Lung (tissue), 12 donors: ENCODE measurements around the gene TAOK1. TPM values are rescaled to one million over a fixed set of nuclear protein-coding genes. Genes with fewer than 3 reads are reported as not detected.

Source experiments
- ATAC-seq: fragments of 200-7000 bp; cut with Tn5 transposase; one replicate; pipeline ENCODE4 v1.9.1; 2020; ENCODE audit warnings: moderate number of reproducible peaks; ENCODE audit not compliant: insufficient read depth, low FRiP score
- DNase-seq, 3 donors: peaks; one replicate each; pipeline ENCODE4 v3.0.0-alpha.2; 2013 to 2017
- H3K27ac ChIP-seq, 2 donors: one replicate each; pipeline ENCODE4 v1.5.1; 2013; ENCODE audit warnings: mild to moderate bottlenecking in 2 of 2, moderate library complexity in 2 of 2, control low read depth in 1 of 2, inconsistent platforms in 1 of 2, low read depth in 1 of 2, low read length in 1 of 2
- H3K27me3 ChIP-seq, 3 donors: one replicate each; pipeline ENCODE4 v1.5.1; 2013; ENCODE audit warnings: low read length in 2 of 3; ENCODE audit not compliant: control insufficient read depth in 3 of 3, insufficient read depth in 3 of 3
- H3K36me3 ChIP-seq, 4 donors: one replicate each; pipeline ENCODE4 v1.5.1; 2013; ENCODE audit warnings: low read length in 4 of 4, mild to moderate bottlenecking in 1 of 4, moderate library complexity in 1 of 4; ENCODE audit not compliant: control insufficient read depth in 4 of 4, insufficient read depth in 4 of 4
- H3K4me1 ChIP-seq, 5 donors: one replicate each; pipeline ENCODE4 v1.5.1; 2013; ENCODE audit warnings: low read length in 5 of 5, mild to moderate bottlenecking in 2 of 5, moderate library complexity in 1 of 5; ENCODE audit not compliant: control insufficient read depth in 5 of 5, insufficient read depth in 5 of 5
- H3K4me3 ChIP-seq: one replicate; pipeline ENCODE4 v1.5.1; 2013; ENCODE audit warnings: mild to moderate bottlenecking, control low read depth, moderate library complexity
- H3K9ac ChIP-seq, 2 donors: one replicate each; pipeline ENCODE4 v1.5.1; 2013; ENCODE audit warnings: low read length in 2 of 2, control low read depth in 1 of 2; ENCODE audit not compliant: insufficient read depth in 1 of 2
- H3K9me3 ChIP-seq, 4 donors: one replicate each; pipeline ENCODE4 v1.5.1; 2013; ENCODE audit warnings: low read length in 3 of 4, mild to moderate bottlenecking in 1 of 4, moderate library complexity in 1 of 4; ENCODE audit not compliant: control insufficient read depth in 4 of 4, insufficient read depth in 3 of 4
- WGBS, 2 donors: extraction: QIAGEN DNeasy Blood & Tissue Kit; methylation state at CpG; one replicate each; pipeline ENCODE4 v1.1.7; 2013; 5-methylcytosine and 5-hydroxymethylcytosine counted together
- polyA plus RNA-seq, 2 donors: library from polyadenylated mRNA; stranded (reverse); fragments of 200-250 nt; gene quantifications; one replicate each; pipeline ENCODE4 v1.2.1, GENCODE V29; 2013
- total RNA-seq, 2 donors: library from RNA; depleted of rRNA in 1 of 2; stranded (reverse); fragments of >200 nt in 1 of 2; gene quantifications; one replicate each; pipeline ENCODE4 v1.2.1, GENCODE V29; 2014 to 2021
- TF ChIP-seq, protein P1 (sequence below): IDR thresholded peaks from 2 replicates; pipeline ENCODE4 v1.5.1; 2012; ENCODE audit warnings: mild to moderate bottlenecking; ENCODE audit errors: control extremely low read depth, extremely low read depth
- donor health status: control.
- donor health status: control.
- donor health status: Bipolar disorder and iron deficiency.
- donor health status: healthy.
- donor health status: DM: yes; HTN: yes; CAD: no.

TAOK1 gene
- total and polyA plus RNA-seq, 4 donors, result 8.8 to 81.0 (median 37.3) TPM

- H3K9me3 ChIP-seq, result no peaks in the 10 kb centered on the region
- TF ChIP-seq, protein P1, sequence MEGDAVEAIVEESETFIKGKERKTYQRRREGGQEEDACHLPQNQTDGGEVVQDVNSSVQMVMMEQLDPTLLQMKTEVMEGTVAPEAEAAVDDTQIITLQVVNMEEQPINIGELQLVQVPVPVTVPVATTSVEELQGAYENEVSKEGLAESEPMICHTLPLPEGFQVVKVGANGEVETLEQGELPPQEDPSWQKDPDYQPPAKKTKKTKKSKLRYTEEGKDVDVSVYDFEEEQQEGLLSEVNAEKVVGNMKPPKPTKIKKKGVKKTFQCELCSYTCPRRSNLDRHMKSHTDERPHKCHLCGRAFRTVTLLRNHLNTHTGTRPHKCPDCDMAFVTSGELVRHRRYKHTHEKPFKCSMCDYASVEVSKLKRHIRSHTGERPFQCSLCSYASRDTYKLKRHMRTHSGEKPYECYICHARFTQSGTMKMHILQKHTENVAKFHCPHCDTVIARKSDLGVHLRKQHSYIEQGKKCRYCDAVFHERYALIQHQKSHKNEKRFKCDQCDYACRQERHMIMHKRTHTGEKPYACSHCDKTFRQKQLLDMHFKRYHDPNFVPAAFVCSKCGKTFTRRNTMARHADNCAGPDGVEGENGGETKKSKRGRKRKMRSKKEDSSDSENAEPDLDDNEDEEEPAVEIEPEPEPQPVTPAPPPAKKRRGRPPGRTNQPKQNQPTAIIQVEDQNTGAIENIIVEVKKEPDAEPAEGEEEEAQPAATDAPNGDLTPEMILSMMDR, result no peak
- ATAC-seq (no peak), DNase-seq (peak in 1 of 3 donors; percentile 7)
- H3K27ac ChIP-seq, result no peak overlapping the region
- no peak overlapping the region for H3K9ac ChIP-seq
- 76 to 80% methylated on average over 3 of the region's 3 CpGs for WGBS, 2 donors
- H3K4me1 ChIP-seq, result no peaks in the 10 kb centered on the region
- H3K36me3 ChIP-seq, result no peaks in the 10 kb centered on the region
- no peaks in the 10 kb centered on the region for H3K27me3 ChIP-seq
- H3K4me3 ChIP-seq, result no peak overlapping the region
These were observed 42.1 kb upstream of the TAOK1 start for GRCh38 chr17:29347831-29348629.

DNA sequence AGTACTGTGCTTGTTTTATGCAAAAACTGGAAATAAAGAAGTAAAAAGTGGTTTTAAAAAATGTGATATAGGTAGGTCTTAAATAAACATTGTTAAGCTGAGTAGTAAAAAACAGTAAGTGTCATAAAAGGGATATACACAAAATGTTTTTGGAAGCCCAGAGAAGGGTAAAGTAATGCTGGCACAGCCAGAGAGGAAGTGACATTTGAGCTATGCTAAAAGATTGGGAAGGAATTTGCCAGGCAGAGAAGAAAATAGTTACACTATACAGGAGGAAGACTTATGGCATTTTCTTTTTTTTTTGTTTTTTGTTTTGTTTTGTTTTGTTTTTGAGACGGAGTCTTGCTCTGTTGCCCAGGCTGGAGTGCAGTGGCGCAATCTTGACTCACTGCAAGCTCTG, 40.8 kb upstream of the TAOK1 start:
- ATAC-seq (no peak), DNase-seq (no peak)
- Histone ChIP-seq H3K4me3 (no peak overlapping the region), H3K27ac (no peak overlapping the region), H3K27me3 (no peaks in the 10 kb centered on the region), H3K36me3 (no peaks in the 10 kb centered on the region), H3K9ac (no peak overlapping the region), H3K4me1 (no peaks in the 10 kb centered on the region), H3K9me3 (no peaks in the 10 kb centered on the region)
- TF ChIP-seq, protein P1, result no peak
- WGBS, 2 donors, result 75 to 80% methylated on average over 2 of the region's 2 CpGs

DNA sequence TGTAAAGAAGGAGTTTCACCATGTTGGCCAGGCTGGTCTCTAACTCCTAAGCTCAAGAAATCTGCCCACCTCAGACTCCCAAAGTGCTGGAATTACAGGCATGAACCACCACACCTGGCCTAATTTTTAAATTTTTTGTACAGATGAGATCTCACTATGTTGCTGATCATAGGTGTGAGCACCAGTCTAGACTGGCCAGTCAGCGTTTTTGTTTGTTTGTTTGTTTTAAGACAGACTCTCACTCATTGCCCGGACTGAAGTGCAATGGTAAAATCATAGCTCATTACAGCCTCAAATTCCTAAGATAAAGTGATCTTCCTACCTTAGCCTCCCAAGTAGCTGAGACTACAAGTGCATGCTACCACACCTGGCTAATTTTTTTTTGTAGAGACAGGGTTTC, 38.0 kb upstream of the TAOK1 start:
- no peaks in the 10 kb centered on the region for H3K36me3 ChIP-seq
- H3K27me3 ChIP-seq, result no peaks in the 10 kb centered on the region
- no peaks in the 10 kb centered on the region for H3K9me3 ChIP-seq
- no peak for ATAC-seq
- H3K4me3 ChIP-seq, result no peak overlapping the region
- no peak for DNase-seq
- TF ChIP-seq, protein P1, result no peak
- WGBS, 2 donors, result 85 to 92% methylated on average over 2 of the region's 2 CpGs
- H3K4me1 ChIP-seq, result no peaks in the 10 kb centered on the region
- no peak overlapping the region for H3K27ac ChIP-seq
- no peak overlapping the region for H3K9ac ChIP-seq
